ENCODE data around the gene SPINK5. TPM values are rescaled to one million over a fixed set of nuclear protein-coding genes. Genes with fewer than 3 reads are reported as not detected.

SPINK5 gene
- total RNA-seq, 1 experiment from 2014 or later = 1.3 TPM

DNA sequence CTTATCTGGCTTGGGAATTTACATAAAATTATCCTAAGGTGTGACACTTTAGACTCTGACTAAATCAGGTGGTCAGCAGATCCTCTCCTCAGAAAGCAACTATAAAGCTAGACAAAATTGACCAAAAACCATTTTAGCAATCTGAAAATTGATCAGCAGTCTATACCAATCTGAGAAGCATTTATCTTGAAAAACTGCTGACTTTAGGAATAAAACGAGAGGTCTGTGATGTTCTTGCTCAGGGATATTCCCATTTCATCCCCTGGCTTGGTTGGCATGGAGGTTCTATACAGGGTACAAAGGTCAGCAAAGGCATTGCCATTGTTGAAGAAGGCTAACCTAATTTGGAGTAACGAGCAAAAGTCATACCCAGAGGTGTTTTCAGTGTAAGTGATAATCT, 11.7 kb downstream of the SPINK5 start:
- Histone ChIP-seq H3K9me3 (replicated peaks) (no peaks in the 10 kb centered on the region), H3K4me1 (no peaks in the 10 kb centered on the region), H3K4me3 (no peak overlapping the region), H3K27me3 (no peaks in the 10 kb centered on the region), H3K36me3 (no peaks in the 10 kb centered on the region), H3K27ac (no peak overlapping the region)
- no peak for DNase-seq

DNA sequence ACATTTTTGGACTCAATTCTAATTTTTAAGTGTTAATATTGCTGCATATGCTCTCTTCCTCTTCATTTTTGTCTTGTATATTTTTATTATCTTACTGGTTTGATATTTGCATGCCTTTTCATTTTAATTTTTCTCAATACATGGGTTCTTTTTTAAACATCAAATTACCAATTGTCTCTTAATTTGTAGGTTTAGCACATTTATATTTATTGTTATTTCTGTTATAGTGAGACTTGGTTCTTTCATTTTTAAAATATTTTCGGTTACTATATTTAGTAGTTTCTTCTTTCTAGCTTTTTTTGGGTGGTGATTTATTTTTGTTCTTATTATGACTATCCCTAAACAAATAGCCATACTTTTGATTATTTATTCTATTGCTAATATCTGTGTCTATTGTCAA, 19.4 kb downstream of the SPINK5 start:
- Histone ChIP-seq H3K4me3 (no peak overlapping the region), H3K27ac (no peak overlapping the region), H3K36me3 (no peaks in the 10 kb centered on the region), H3K4me1 (no peaks in the 10 kb centered on the region), H3K27me3 (no peaks in the 10 kb centered on the region), H3K9me3 (replicated peaks) (no peaks in the 10 kb centered on the region)
- DNase-seq = no peak

DNA sequence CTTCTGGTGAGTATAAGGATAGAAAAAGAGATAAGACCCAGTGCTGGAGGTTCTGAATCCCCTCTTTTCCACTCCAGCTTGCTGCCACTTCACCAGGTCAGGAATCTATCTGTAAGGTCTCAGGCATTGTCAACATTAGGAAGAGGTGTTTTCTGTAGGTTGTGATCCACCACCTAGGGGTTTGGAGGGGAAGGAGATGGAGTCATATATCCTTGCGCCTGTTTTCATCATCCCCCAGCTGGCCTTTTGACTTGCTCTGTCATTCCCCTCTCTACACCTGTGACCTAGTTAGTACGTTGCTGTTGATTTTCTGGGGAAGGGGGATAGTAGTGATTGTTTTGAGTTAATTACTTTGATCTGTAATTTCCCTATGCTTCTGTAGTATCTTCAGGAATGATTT, 20.5 kb downstream of the SPINK5 start:
- Histone ChIP-seq H3K36me3 (no peaks in the 10 kb centered on the region), H3K4me3 (no peak overlapping the region), H3K27me3 (no peaks in the 10 kb centered on the region), H3K4me1 (no peaks in the 10 kb centered on the region), H3K9me3 (replicated peaks) (no peaks in the 10 kb centered on the region), H3K27ac (no peak overlapping the region)
- DNase-seq = no peak

DNA sequence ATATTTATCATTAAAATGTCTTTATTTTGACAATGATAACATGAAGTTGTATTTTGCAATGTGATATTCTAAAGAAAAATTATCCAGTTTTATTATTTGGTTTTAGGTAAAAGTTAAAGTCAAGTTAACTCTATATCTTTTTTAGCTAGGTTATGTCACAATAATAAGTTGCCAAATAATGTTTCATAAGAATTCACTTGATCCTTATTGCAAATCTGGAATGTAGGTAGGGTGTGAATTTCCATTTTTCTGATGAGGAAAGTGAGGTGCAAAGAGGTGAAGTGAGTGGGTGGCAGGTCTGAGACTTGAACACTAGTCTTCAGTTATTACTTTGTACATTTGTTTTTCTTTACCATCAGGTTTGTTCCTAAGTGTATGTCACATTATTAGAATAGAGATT, 21.5 kb downstream of the SPINK5 start:
- Histone ChIP-seq H3K27me3 (no peaks in the 10 kb centered on the region), H3K27ac (no peak overlapping the region), H3K36me3 (no peaks in the 10 kb centered on the region), H3K4me1 (no peaks in the 10 kb centered on the region), H3K9me3 (replicated peaks) (no peaks in the 10 kb centered on the region), H3K4me3 (no peak overlapping the region)
- DNase-seq = no peak

DNA sequence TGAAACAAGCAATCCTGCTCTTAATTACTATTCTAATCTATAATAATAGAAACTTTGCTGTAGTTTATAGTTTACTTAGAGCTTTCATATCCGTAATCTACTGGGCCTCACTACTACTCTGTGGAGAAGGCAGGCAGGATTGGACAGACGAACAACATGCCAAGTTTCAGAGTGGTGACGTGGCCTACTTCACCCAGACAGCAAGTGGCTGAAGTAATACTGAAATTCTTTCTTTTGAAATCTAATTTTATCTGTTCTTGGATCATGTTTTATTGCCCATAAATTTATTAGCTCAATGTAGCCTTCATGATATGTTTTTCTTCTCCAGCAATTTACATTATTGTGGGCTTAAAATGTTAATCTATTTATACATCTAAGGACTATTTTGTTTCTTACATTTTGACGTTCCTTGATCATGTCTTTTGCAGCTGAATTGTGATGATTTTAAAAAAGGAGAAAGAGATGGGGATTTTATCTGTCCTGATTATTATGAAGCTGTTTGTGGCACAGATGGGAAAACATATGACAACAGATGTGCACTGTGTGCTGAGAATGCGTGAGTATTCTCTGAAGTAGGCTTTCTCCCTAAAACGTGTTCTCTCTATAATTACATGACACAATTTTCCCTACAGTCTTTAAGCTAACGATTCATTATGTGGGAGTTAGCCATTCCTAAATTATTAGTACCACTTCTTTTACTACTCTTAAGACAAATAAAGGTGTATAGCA, 22.4 kb downstream of the SPINK5 start:
- H3K27ac ChIP-seq = no peak overlapping the region

DNA sequence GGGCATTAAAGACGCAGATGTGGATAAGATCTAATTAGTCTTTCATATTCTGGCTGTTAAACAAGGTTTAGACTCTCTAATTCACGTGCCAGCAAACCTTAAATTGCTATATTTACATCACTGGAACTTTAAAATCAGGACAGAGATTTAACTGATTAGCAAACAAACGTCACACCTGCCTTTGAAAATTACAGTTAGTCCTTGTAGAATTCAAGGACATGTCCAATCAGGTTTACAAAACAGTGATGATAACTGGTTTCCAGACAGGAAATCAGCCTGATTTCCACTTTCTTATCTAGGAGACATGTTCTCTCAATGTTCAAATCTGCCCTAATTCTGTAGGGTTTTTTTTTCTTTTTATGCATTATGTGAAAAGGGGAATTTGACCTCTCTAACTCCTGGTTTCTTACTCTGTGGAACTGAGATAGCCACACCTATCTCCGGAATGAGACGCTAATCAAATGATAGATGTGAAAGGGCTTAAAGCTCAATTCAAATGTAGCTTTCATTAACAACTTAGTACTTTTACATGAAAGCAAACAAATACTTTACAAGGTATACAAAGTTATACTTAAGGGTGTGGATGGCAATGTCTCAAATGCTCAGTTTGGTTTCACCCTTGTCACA, 26.5 kb downstream of the SPINK5 start:
- H3K27ac ChIP-seq = no peak overlapping the region
- no peaks in the 10 kb centered on the region for H3K27me3 ChIP-seq
- DNase-seq = no peak
- no peak overlapping the region for H3K4me3 ChIP-seq
- no peaks in the 10 kb centered on the region for H3K9me3 ChIP-seq (replicated peaks)
- no peaks in the 10 kb centered on the region for H3K36me3 ChIP-seq
- no peaks in the 10 kb centered on the region; the same call in 1 of the 2 replicates for H3K4me1 ChIP-seq

More for the DNA sequence above, 22.4 kb downstream of the SPINK5 start:
- Histone ChIP-seq H3K4me3 (no peak overlapping the region), H3K36me3 (no peaks in the 10 kb centered on the region), H3K27me3 (no peaks in the 10 kb centered on the region), H3K4me1 (no peaks in the 10 kb centered on the region), H3K9me3 (replicated peaks) (no peaks in the 10 kb centered on the region)
- DNase-seq = no peak

DNA sequence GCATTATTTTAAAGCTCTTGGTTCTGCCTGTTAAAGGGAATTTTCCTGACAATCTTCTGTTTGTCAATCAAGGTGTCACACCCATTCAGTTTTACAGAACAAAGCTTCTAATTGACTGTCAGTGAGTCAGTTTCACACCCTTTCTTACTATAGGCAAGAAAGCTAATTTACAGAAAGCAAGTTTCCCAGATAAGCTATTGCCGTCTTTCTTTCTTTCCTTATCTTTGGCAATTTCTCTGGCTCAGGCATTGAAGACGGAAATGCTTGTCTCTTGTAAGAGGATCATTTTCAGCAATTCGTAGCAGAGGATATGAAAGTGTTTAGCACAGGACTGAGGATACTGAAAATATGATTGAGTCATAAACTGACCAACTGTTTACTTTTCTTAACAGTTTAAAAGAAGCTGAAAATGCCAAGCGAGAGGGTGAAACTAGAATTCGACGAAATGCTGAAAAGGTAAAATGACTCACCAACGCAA, 27.0 kb downstream of the SPINK5 start:
- no peaks in the 10 kb centered on the region for H3K36me3 ChIP-seq
- H3K27me3 ChIP-seq = no peaks in the 10 kb centered on the region
- H3K4me1 ChIP-seq = no peaks in the 10 kb centered on the region; the same call in 1 of the 2 replicates
- no peak overlapping the region for H3K4me3 ChIP-seq
- H3K27ac ChIP-seq = no peak overlapping the region
- no peaks in the 10 kb centered on the region for H3K9me3 ChIP-seq (replicated peaks)
- DNase-seq = no peak

DNA sequence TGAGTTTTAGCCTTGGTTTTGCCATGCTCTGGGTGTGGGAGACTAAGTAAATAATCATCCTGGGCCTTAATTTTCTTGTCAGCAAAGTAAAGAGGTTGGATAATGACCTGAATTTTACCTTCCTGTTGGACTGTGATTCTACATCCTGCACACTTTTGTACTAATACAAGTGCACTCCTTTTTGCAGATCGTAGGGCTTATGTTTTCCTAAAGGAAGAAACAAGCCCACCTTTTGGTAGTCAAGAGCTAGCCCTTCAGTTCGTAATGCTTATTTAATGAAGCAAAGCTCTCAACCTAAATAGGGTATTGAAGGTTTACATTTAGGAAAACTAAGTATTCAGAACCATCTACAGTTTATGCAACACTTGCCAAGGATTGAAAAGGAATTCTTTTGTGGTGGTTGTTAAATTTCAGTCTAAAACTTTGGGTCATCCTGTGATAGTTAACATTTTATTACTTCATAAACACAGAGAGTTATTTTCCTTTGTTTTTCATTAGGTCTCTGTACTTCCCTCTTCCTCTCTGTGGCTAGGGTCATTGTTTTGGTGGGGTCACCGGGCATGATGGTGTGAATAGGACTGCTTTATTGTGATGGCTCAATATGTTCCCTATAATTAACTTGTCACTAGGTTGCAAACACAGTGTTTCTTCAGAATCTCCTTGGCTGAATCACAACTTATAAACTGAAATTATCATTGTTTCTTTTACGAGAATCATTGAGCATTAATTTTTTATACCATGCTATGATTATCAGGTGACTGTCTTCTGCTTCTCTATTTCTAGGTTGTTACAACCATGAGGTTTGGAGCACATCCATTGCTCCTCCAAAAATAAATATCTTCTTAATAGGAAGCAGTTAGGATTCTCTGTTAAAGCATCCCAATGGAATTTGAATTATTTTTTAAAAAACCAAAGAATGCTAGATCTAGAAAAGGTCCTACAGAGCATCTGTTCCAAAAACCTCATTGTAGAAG, 28.5 kb downstream of the SPINK5 start:
- DNase-seq = no peak
- H3K4me3 ChIP-seq = no peak overlapping the region
- H3K9me3 ChIP-seq (replicated peaks) = no peaks in the 10 kb centered on the region
- H3K4me1 ChIP-seq = no peaks in the 10 kb centered on the region; the same call in 1 of the 2 replicates
- H3K27ac ChIP-seq = no peak overlapping the region
- no peaks in the 10 kb centered on the region for H3K27me3 ChIP-seq
- no peaks in the 10 kb centered on the region for H3K36me3 ChIP-seq

DNA sequence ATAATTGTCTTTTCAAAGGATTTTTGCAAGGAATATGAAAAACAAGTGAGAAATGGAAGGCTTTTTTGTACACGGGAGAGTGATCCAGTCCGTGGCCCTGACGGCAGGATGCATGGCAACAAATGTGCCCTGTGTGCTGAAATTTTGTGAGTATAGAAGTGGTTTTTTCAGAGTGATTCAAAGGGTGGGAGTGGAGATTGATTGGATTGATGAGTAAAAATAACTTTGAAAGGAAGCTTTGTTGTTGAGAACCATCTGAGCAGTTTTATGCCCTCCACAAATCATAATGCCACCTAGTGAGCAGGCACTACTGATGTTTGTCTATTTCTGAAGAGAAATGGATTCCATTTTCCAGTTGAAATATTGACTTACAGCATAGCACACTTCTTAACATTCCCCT, 30.6 kb downstream of the SPINK5 start:
- DNase-seq = no peak
- no peak overlapping the region for H3K4me3 ChIP-seq
- H3K36me3 ChIP-seq = no peaks in the 10 kb centered on the region
- peaks cover 12% of the 10 kb centered on the region for H3K4me1 ChIP-seq
- H3K9me3 ChIP-seq (replicated peaks) = no peaks in the 10 kb centered on the region
- no peaks in the 10 kb centered on the region for H3K27me3 ChIP-seq
- H3K27ac ChIP-seq = no peak overlapping the region

DNA sequence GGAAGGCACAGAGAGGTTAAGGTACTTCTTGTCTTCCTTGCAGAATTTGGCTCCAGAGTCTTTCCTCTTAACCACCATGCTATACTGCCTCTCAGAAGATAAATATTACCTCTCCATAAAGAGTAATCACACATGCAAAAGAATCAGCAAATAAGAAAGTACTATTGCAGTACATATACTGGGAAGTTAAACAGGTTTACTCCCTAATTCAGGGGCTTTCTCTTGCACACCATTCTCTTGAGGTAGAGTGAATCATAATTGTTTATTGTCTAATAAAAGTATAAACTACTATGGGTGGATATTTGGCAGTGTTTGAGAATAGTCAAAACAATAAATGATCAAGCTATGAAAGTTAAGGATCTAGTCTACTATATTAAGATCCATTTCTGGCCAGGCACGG, 40.4 kb downstream of the SPINK5 start:
- H3K27me3 ChIP-seq = no peaks in the 10 kb centered on the region
- no peak overlapping the region for H3K27ac ChIP-seq
- DNase-seq = no peak
- no peaks in the 10 kb centered on the region for H3K9me3 ChIP-seq (replicated peaks)
- H3K4me3 ChIP-seq = no peak overlapping the region
- no peaks in the 10 kb centered on the region for H3K36me3 ChIP-seq
- no peaks in the 10 kb centered on the region for H3K4me1 ChIP-seq

DNA sequence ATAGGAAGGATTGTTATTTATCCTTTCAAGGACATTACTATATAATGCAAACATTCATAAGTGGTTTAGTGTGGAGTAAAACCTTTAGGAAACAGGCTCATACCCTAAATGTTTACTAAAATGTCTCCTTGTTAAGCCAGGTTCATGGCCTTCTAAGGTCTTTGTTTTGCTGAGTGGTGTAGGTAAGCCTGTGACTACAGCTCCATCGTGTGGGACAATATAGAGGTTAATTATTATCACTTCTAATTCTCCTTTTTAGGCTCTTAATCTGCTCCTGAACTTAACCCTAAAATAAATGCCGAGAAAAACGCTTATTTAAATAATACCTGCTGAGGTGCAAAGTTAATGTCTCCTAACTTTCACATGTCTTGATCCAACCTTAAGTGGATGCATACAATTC, 43.8 kb downstream of the SPINK5 start:
- no peaks in the 10 kb centered on the region for H3K27me3 ChIP-seq
- peak in 1 of 2 experiments; percentile 8 for DNase-seq

DNA sequence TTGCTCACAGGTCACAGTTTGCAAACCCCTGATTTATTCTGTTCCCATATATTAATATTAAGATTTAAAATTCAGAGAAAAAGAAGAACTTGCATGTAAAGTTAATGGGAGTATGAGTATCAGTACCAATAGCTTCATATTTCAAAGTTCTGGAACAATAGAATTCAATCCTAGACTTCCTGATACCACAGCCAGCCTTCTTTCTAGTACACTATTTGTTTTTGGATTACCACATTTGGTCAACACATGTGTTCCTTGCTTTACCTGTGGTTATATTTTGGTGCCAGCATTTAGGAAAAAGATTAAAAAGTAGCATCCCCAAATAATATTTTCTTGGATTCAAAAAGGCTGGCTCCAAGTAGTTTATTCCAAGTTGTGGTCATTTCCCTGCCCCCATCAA, 49.5 kb downstream of the SPINK5 start:
- no peaks in the 10 kb centered on the region for H3K27me3 ChIP-seq
- H3K27ac ChIP-seq = no peak overlapping the region
- H3K36me3 ChIP-seq = no peaks in the 10 kb centered on the region; the same call in 1 of the 2 replicates
- H3K9me3 ChIP-seq (replicated peaks) = no peaks in the 10 kb centered on the region
- no peak for DNase-seq
- H3K4me3 ChIP-seq = no peak overlapping the region
- no peaks in the 10 kb centered on the region for H3K4me1 ChIP-seq

More for the DNA sequence above, 43.8 kb downstream of the SPINK5 start:
- H3K4me1 ChIP-seq = no peaks in the 10 kb centered on the region
- H3K36me3 ChIP-seq = no peaks in the 10 kb centered on the region; the same call in 1 of the 2 replicates
- no peaks in the 10 kb centered on the region for H3K9me3 ChIP-seq (replicated peaks)
- no peak overlapping the region for H3K4me3 ChIP-seq
- no peak overlapping the region for H3K27ac ChIP-seq

DNA sequence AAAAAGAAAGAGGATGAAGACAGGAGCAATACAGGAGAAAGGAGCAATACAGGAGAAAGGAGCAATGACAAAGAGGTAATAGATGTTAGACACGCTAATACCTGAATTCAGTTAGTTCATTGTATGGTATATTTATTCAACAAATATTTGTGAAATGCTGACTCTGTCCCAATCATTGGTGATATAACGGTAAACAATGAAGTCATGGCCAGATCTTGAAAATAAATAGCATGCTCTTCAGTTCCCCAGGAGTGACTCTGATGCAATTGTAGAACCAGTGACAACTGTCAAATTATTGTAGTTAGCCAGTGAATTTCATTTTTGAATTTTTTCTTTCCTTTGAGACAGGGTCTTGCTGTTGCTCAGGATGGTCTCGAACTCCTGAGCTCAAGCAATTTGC, 56.5 kb downstream of the SPINK5 start:
- Histone ChIP-seq H3K27me3 (no peaks in the 10 kb centered on the region), H3K4me1 (no peaks in the 10 kb centered on the region), H3K9me3 (replicated peaks) (no peaks in the 10 kb centered on the region), H3K4me3 (no peak overlapping the region), H3K27ac (no peak overlapping the region), H3K36me3 (peaks cover 2% of the 10 kb centered on the region; the same call in 1 of the 2 replicates)
- no peak for DNase-seq

DNA sequence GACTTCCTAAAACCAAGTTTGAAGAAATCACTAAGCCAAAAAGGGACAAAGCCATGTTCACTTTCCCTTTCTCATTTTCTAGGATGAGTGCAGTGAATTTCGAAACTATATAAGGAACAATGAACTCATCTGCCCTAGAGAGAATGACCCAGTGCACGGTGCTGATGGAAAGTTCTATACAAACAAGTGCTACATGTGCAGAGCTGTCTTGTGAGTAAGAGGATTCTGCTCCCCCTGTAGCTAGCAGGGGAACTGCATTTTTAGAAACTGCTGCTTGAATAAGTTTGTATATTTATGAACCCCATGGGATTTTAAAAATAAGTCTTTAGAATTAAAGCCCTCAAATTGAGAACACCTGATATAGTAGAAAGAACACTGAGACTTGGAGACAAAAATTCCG, 61.9 kb downstream of the SPINK5 start:
- H3K27me3 ChIP-seq = no peaks in the 10 kb centered on the region
- H3K36me3 ChIP-seq = peaks cover 2% of the 10 kb centered on the region; the same call in 1 of the 2 replicates
- no peaks in the 10 kb centered on the region for H3K4me1 ChIP-seq
- DNase-seq = no peak
- no peaks in the 10 kb centered on the region for H3K9me3 ChIP-seq (replicated peaks)
- H3K27ac ChIP-seq = no peak overlapping the region
- no peak overlapping the region for H3K4me3 ChIP-seq

All from SJCRH30 (cell line).